Neutrophil (primary cell): ENCODE data around the gene HLA-F.

Experiments
- H3K27ac ChIP-seq: fragments of 200-600 bp; sonication (generic); 2 replicates; pipeline ENCODE4 v1.5.1; 2016; ENCODE audit warnings: mild to moderate bottlenecking, moderate library complexity
- H3K27me3 ChIP-seq: fragments of 200-600 bp; sonication (generic); 2 replicates; pipeline ENCODE4 v1.6.0; 2016; ENCODE audit warnings: mild to moderate bottlenecking
- H3K36me3 ChIP-seq: fragments of 200-600 bp; sonication (generic); 2 replicates; pipeline ENCODE4 v1.5.1; 2017
- H3K4me1 ChIP-seq, 2 experiments: fragments of 200-600 bp in 1 of 2; sonication (generic) in 1 of 2; 1 replicate in 1 of 2; 2 replicates in 1 of 2; pipeline versions ENCODE4 v1.5.1 to v1.6.1; 2013 to 2016; ENCODE audit warnings: low read depth in 1 of 2, low read length in 1 of 2, mild to moderate bottlenecking in 1 of 2, moderate library complexity in 1 of 2; ENCODE audit not compliant: control insufficient read depth in 1 of 2, insufficient read depth in 1 of 2
- H3K4me3 ChIP-seq, 2 experiments: fragments of 200-600 bp in 1 of 2; sonication (generic) in 1 of 2; 1 replicate in 1 of 2; 2 replicates in 1 of 2; pipeline ENCODE4 v1.5.1; 2013 to 2016; ENCODE audit warnings: low read depth in 1 of 2, low read length in 1 of 2, mild to moderate bottlenecking in 1 of 2, moderate library complexity in 1 of 2
- H3K9me3 ChIP-seq: fragments of 200-600 bp; sonication (generic); 2 replicates; pipeline ENCODE4 v1.5.1; 2016
- CTCF ChIP-seq: fragments of 200-600 bp; sonication (generic); IDR thresholded peaks from 2 replicates; pipeline ENCODE4 v1.5.1; 2016; ENCODE audit warnings: antibody characterized with exemption

HLA-F gene

GRCh38 chr6:29769336-29769735 lies 46.1 kb downstream of the HLA-F start:
- Histone ChIP-seq H3K4me3 (no peak overlapping the region), H3K27ac (no peak overlapping the region), H3K9me3 (no peaks in the 10 kb centered on the region), H3K27me3 (peaks cover 24% of the 10 kb centered on the region), H3K4me1 (no peaks in the 10 kb centered on the region), H3K36me3 (no peaks in the 10 kb centered on the region)
- no peak for TF ChIP-seq CTCF

- no peak for TF ChIP-seq CTCF
- H3K36me3 ChIP-seq, result no peaks in the 10 kb centered on the region
- H3K4me1 ChIP-seq, result no peaks in the 10 kb centered on the region
- no peak overlapping the region for H3K4me3 ChIP-seq
- H3K27me3 ChIP-seq, result peaks cover 33% of the 10 kb centered on the region
- no peaks in the 10 kb centered on the region for H3K9me3 ChIP-seq
- no peak overlapping the region for H3K27ac ChIP-seq
Observed at GRCh38 chr6:29770306-29770705, 47.1 kb downstream of the HLA-F start.

- Histone ChIP-seq H3K36me3 (no peaks in the 10 kb centered on the region), H3K27ac (no peak overlapping the region), H3K4me1 (no peaks in the 10 kb centered on the region), H3K27me3 (peaks cover 50% of the 10 kb centered on the region), H3K9me3 (no peaks in the 10 kb centered on the region), H3K4me3 (no peak overlapping the region)
- TF ChIP-seq CTCF, result no peak
Observed at GRCh38 chr6:29776684-29777083, 53.5 kb downstream of the HLA-F start.
